Measurements from ENCODE around the gene CENPQ.

Gene CENPQ

GRCh38 chr6:49516147-49516505, 53.0 kb downstream of the CENPQ start:
- no peak for DNase-seq
- Histone ChIP-seq H2BK120ac (ENCODE audit: low read depth, low read length) (no peak overlapping the region), H3K79me1 (replicated peaks; ENCODE audit: low read length, poor library complexity, severe bottlenecking) (no peaks in the 10 kb centered on the region), H2BK15ac (ENCODE audit: low read depth, poor library complexity, severe bottlenecking) (no peak overlapping the region), H4K8ac (ENCODE audit: low read length) (no peak overlapping the region), H3K36me3 (ENCODE audit: control insufficient read depth in 1 of 2, insufficient read depth in 2 of 2, low read depth in 1 of 2, low read length in 2 of 2) (no peaks in the 10 kb centered on the region), H3K27me3 (ENCODE audit: control insufficient read depth in 1 of 2, insufficient read depth in 1 of 2, low read length in 2 of 2) (no peaks in the 10 kb centered on the region), H4K91ac (ENCODE audit: low read length) (no peak overlapping the region), H3K9me3 (ENCODE audit: control insufficient read depth, low read length) (no peaks in the 10 kb centered on the region), H2AK5ac (ENCODE audit: low read length, severe bottlenecking) (no peak overlapping the region), H3K23ac (ENCODE audit: low read length in 2 of 2) (no peak overlapping the region), H3K4ac (ENCODE audit: low read depth in 1 of 2, low read length in 2 of 2) (no peak overlapping the region), H2BK5ac (ENCODE audit: low read depth, low read length, poor library complexity, severe bottlenecking) (no peak overlapping the region), H3K4me2 (ENCODE audit: low read length, poor library complexity, severe bottlenecking) (no peak overlapping the region), H3K18ac (ENCODE audit: low read depth in 1 of 2, low read length in 2 of 2) (no peak overlapping the region), H3K27ac (ENCODE audit: low read length, poor library complexity, severe bottlenecking) (no peak overlapping the region), H2BK12ac (ENCODE audit: low read length in 2 of 2) (no peak overlapping the region), H3K4me1 (ENCODE audit: control insufficient read depth, insufficient read depth, low read depth, low read length) (no peaks in the 10 kb centered on the region), H3K14ac (ENCODE audit: low read length in 2 of 2) (no peak overlapping the region), H3K4me3 (ENCODE audit: insufficient read depth in 1 of 2, low read depth in 1 of 2, low read length in 2 of 2) (no peak overlapping the region), H3K9ac (ENCODE audit: low read length) (no peak overlapping the region), H2AFZ (ENCODE audit: low read depth, low read length) (no peak overlapping the region)
- 82% methylated on average over 4 of the region's 4 CpGs for WGBS

- Histone ChIP-seq H4K91ac (ENCODE audit: low read length) (no peak overlapping the region), H3K4me1 (ENCODE audit: control insufficient read depth, insufficient read depth, low read depth, low read length) (no peaks in the 10 kb centered on the region), H3K18ac (ENCODE audit: low read depth in 1 of 2, low read length in 2 of 2) (no peak overlapping the region), H3K9me3 (ENCODE audit: control insufficient read depth, low read length) (no peaks in the 10 kb centered on the region), H3K4me3 (ENCODE audit: insufficient read depth in 1 of 2, low read depth in 1 of 2, low read length in 2 of 2) (no peak overlapping the region), H2BK15ac (ENCODE audit: low read depth, poor library complexity, severe bottlenecking) (no peak overlapping the region), H3K9ac (ENCODE audit: low read length) (no peak overlapping the region), H4K8ac (ENCODE audit: low read length) (no peak overlapping the region), H3K14ac (ENCODE audit: low read length in 2 of 2) (no peak overlapping the region), H3K27ac (ENCODE audit: low read length, poor library complexity, severe bottlenecking) (no peak overlapping the region), H2AFZ (ENCODE audit: low read depth, low read length) (no peak overlapping the region), H2BK12ac (ENCODE audit: low read length in 2 of 2) (no peak overlapping the region), H3K4ac (ENCODE audit: low read depth in 1 of 2, low read length in 2 of 2) (no peak overlapping the region), H3K23ac (ENCODE audit: low read length in 2 of 2) (no peak overlapping the region), H3K36me3 (ENCODE audit: control insufficient read depth in 1 of 2, insufficient read depth in 2 of 2, low read depth in 1 of 2, low read length in 2 of 2) (no peaks in the 10 kb centered on the region), H3K27me3 (ENCODE audit: control insufficient read depth in 1 of 2, insufficient read depth in 1 of 2, low read length in 2 of 2) (no peaks in the 10 kb centered on the region), H2AK5ac (ENCODE audit: low read length, severe bottlenecking) (no peak overlapping the region), H2BK5ac (ENCODE audit: low read depth, low read length, poor library complexity, severe bottlenecking) (no peak overlapping the region), H2BK120ac (ENCODE audit: low read depth, low read length) (no peak overlapping the region), H3K79me1 (replicated peaks; ENCODE audit: low read length, poor library complexity, severe bottlenecking) (no peaks in the 10 kb centered on the region), H3K4me2 (ENCODE audit: low read length, poor library complexity, severe bottlenecking) (no peak overlapping the region)
- WGBS, result 92% methylated on average over 2 of the region's 2 CpGs
- no peak for DNase-seq
These were observed 54.7 kb downstream of the CENPQ start for GRCh38 chr6:49517919-49518318.

- DNase-seq, result no peak
- Histone ChIP-seq H2BK120ac (ENCODE audit: low read depth, low read length) (no peak overlapping the region), H3K27ac (ENCODE audit: low read length, poor library complexity, severe bottlenecking) (no peak overlapping the region), H3K4ac (ENCODE audit: low read depth in 1 of 2, low read length in 2 of 2) (no peak overlapping the region), H3K9me3 (ENCODE audit: control insufficient read depth, low read length) (no peaks in the 10 kb centered on the region), H3K9ac (ENCODE audit: low read length) (no peak overlapping the region), H4K91ac (ENCODE audit: low read length) (no peak overlapping the region), H3K18ac (ENCODE audit: low read depth in 1 of 2, low read length in 2 of 2) (no peak overlapping the region), H2BK15ac (ENCODE audit: low read depth, poor library complexity, severe bottlenecking) (no peak overlapping the region), H3K27me3 (ENCODE audit: control insufficient read depth in 1 of 2, insufficient read depth in 1 of 2, low read length in 2 of 2) (no peaks in the 10 kb centered on the region), H2BK12ac (ENCODE audit: low read length in 2 of 2) (no peak overlapping the region), H3K4me3 (ENCODE audit: insufficient read depth in 1 of 2, low read depth in 1 of 2, low read length in 2 of 2) (no peak overlapping the region), H3K4me2 (ENCODE audit: low read length, poor library complexity, severe bottlenecking) (no peak overlapping the region), H3K14ac (ENCODE audit: low read length in 2 of 2) (no peak overlapping the region), H3K4me1 (ENCODE audit: control insufficient read depth, insufficient read depth, low read depth, low read length) (no peaks in the 10 kb centered on the region), H4K8ac (ENCODE audit: low read length) (no peak overlapping the region), H3K79me1 (replicated peaks; ENCODE audit: low read length, poor library complexity, severe bottlenecking) (no peaks in the 10 kb centered on the region), H2AFZ (ENCODE audit: low read depth, low read length) (no peak overlapping the region), H3K36me3 (ENCODE audit: control insufficient read depth in 1 of 2, insufficient read depth in 2 of 2, low read depth in 1 of 2, low read length in 2 of 2) (no peaks in the 10 kb centered on the region), H3K23ac (ENCODE audit: low read length in 2 of 2) (no peak overlapping the region), H2AK5ac (ENCODE audit: low read length, severe bottlenecking) (no peak overlapping the region), H2BK5ac (ENCODE audit: low read depth, low read length, poor library complexity, severe bottlenecking) (no peak overlapping the region)
- WGBS, result no CpG with 5 or more reads among the region's 1 CpG
These were observed 56.5 kb downstream of the CENPQ start for GRCh38 chr6:49519660-49520059.

- H3K36me3 ChIP-seq (ENCODE audit: control insufficient read depth in 1 of 2, insufficient read depth in 2 of 2, low read depth in 1 of 2, low read length in 2 of 2), result no peaks in the 10 kb centered on the region
- H2AK5ac ChIP-seq (ENCODE audit: low read length, severe bottlenecking), result no peak overlapping the region
- H3K27ac ChIP-seq (ENCODE audit: low read length, poor library complexity, severe bottlenecking), result no peak overlapping the region
- H2BK15ac ChIP-seq (ENCODE audit: low read depth, poor library complexity, severe bottlenecking), result no peak overlapping the region
- H3K9me3 ChIP-seq (ENCODE audit: control insufficient read depth, low read length), result no peaks in the 10 kb centered on the region
- no peak overlapping the region for H3K14ac ChIP-seq (ENCODE audit: low read length in 2 of 2)
- H2BK12ac ChIP-seq (ENCODE audit: low read length in 2 of 2), result no peak overlapping the region
- no peak overlapping the region for H2BK120ac ChIP-seq (ENCODE audit: low read depth, low read length)
- no peak overlapping the region for H3K23ac ChIP-seq (ENCODE audit: low read length in 2 of 2)
- no peaks in the 10 kb centered on the region for H3K79me1 ChIP-seq (replicated peaks; ENCODE audit: low read length, poor library complexity, severe bottlenecking)
- H4K91ac ChIP-seq (ENCODE audit: low read length), result no peak overlapping the region
- H2AFZ ChIP-seq (ENCODE audit: low read depth, low read length), result no peak overlapping the region
- WGBS, result 86% methylated on average over 7 of the region's 7 CpGs
- no peak overlapping the region for H4K8ac ChIP-seq (ENCODE audit: low read length)
- H3K4ac ChIP-seq (ENCODE audit: low read depth in 1 of 2, low read length in 2 of 2), result no peak overlapping the region
- no peak overlapping the region for H3K4me3 ChIP-seq (ENCODE audit: insufficient read depth in 1 of 2, low read depth in 1 of 2, low read length in 2 of 2)
- no peaks in the 10 kb centered on the region for H3K27me3 ChIP-seq (ENCODE audit: control insufficient read depth in 1 of 2, insufficient read depth in 1 of 2, low read length in 2 of 2)
- H3K9ac ChIP-seq (ENCODE audit: low read length), result no peak overlapping the region
- H3K4me1 ChIP-seq (ENCODE audit: control insufficient read depth, insufficient read depth, low read depth, low read length), result no peaks in the 10 kb centered on the region
- no peak overlapping the region for H3K18ac ChIP-seq (ENCODE audit: low read depth in 1 of 2, low read length in 2 of 2)
- DNase-seq, result no peak
- no peak overlapping the region for H2BK5ac ChIP-seq (ENCODE audit: low read depth, low read length, poor library complexity, severe bottlenecking)
- no peak overlapping the region for H3K4me2 ChIP-seq (ENCODE audit: low read length, poor library complexity, severe bottlenecking)
These were observed 59.8 kb downstream of the CENPQ start for GRCh38 chr6:49522710-49523593.

All from mesenchymal stem cell (in vitro differentiated cells and primary cell).